Breast epithelium (tissue), 3 donors: ENCODE results near the gene SELPLG.

ENCODE experiments used
- POLR2A ChIP-seq: fragments of 450-650 bp; IDR thresholded peaks from one replicate; pipeline ENCODE4 v1.6.1; 2016; ENCODE audit warnings: antibody characterized with exemption, mild to moderate bottlenecking, moderate library complexity
- POLR2AphosphoS5 ChIP-seq, 3 donors: sonication (generic); formaldehyde crosslinking; IDR thresholded peaks; one replicate each; pipeline ENCODE4 v1.6.1; 2017; ENCODE audit warnings: antibody characterized with exemption in 3 of 3
- TF ChIP-seq, protein P1 (sequence below), 3 donors: fragments of 450-650 bp; IDR thresholded peaks; one replicate each; pipeline ENCODE4 v1.5.1; 2016 to 2017; ENCODE audit warnings: antibody characterized with exemption in 3 of 3, mild to moderate bottlenecking in 3 of 3, moderate library complexity in 3 of 3

DNA sequence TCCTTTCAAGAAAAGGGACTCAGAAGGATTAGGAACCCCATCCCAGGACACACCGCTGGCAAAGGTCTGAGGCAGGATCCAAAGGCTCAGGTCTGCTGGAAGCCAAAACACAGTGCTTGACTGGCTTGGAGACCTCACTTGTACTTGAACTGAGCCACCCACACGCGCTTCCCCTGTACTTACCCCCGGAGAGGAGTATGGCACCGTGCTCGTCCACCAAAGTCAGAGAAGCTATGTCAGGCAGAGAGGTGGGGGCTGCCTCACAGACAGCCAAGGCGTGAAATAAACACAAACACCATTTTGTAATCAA lies 11.1 kb upstream of the SELPLG start:
- TF ChIP-seq, protein P1, sequence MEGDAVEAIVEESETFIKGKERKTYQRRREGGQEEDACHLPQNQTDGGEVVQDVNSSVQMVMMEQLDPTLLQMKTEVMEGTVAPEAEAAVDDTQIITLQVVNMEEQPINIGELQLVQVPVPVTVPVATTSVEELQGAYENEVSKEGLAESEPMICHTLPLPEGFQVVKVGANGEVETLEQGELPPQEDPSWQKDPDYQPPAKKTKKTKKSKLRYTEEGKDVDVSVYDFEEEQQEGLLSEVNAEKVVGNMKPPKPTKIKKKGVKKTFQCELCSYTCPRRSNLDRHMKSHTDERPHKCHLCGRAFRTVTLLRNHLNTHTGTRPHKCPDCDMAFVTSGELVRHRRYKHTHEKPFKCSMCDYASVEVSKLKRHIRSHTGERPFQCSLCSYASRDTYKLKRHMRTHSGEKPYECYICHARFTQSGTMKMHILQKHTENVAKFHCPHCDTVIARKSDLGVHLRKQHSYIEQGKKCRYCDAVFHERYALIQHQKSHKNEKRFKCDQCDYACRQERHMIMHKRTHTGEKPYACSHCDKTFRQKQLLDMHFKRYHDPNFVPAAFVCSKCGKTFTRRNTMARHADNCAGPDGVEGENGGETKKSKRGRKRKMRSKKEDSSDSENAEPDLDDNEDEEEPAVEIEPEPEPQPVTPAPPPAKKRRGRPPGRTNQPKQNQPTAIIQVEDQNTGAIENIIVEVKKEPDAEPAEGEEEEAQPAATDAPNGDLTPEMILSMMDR (IDR thresholded peaks at IDR 0.05): no peak
- TF ChIP-seq POLR2AphosphoS5 (IDR thresholded peaks at IDR 0.05) (no peak), POLR2A (no peak)
